Eye (tissue), 1 donor: ENCODE measurements around the gene ANGPTL7.

ENCODE experiments used
- DNase-seq: peaks from one replicate; pipeline ENCODE4 v3.0.0-alpha.2; 2015

ANGPTL7 gene

GRCh38 chr1:11207898-11208611, 18.9 kb downstream of the ANGPTL7 start:
- DNase-seq: no peak

DNA sequence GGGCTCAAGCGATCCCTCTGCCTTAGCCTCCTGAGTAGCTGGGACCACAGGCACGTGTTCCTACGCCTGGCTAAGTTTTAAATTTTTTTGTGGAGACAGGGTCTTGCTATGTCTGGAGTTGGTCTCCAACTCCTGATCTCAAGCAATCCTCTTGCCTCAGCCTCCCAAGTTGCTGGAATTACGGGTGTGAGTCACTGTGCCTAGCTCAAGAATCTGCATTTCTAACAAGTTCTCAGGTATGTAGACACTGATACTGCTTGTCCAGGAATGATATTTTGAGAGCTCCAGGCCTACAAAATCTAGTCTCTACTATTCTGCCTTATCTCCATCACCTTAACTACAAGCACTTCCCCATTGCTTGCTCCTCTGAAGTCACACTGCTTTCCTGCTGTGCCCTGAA, 22.3 kb downstream of the ANGPTL7 start:
- DNase-seq: no peak

DNA sequence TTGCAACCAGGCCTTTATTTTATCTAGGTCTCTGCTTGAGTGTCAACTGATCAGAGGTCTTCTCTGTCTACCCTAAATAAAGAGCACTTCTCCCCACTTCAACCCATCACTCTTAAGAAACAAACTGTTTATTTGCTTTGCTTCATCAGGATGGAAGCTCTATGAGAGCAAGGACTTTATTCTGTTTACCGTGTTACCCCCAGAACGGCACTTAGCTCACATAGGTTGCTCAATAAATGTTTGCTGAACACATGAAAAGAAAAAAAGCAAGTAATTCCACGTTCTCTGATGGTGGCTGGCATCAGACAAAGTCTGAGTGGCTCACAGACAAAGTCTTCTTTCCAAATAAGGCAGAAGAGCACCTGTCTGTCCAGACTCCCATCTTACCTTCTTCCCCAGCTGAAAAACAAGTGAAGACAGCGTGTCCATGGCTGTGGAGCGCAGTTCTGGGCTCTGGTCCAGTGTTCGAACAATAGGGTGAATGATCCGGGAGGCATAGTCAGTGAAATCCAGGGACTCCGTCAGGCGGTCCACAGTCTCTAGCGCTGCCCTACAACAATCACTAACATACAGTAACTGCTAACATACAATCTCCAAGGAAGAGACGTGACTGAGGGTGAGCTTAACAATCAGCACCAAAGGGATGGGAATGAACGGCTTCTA, 22.9 kb downstream of the ANGPTL7 start:
- no peak for DNase-seq

DNA sequence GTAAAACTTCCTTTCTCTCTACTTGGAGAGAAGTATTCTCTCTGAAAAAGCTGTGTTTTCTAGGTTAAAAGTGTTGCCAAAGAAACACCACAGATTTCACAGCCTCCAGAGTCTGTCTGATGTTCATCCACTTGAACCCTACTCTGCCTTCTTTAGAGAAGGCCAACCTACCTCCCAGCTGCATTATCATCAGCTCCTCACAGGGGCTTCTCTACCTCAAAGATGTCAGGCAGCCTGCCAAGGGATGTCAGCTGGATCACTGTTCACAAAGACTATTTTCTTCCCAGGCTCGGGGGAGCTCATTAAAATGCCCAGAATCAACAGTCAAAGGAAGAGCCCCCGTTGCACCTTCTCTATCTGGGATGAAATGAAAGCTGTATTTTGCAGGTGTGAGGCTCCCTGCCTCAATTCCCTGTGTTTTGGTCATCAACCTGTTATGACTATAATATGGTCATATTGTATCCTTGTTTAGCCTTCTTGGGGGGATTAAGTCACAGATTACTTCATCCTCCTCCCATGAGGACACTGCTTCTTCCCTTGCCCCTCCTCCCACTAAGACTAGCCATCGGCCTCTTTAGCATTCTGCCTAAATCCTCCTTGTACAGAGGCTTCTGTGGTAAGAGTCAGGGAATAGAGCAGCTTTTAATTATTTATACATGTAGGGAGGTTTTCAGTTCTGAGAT, 25.7 kb downstream of the ANGPTL7 start:
- no peak for DNase-seq

GRCh38 chr1:11215381-11216005, 26.3 kb downstream of the ANGPTL7 start:
- no peak for DNase-seq

GRCh38 chr1:11216074-11216473, 26.9 kb downstream of the ANGPTL7 start:
- no peak for DNase-seq

- no peak for DNase-seq
Observed at GRCh38 chr1:11227106-11228077, 38.2 kb downstream of the ANGPTL7 start.

GRCh38 chr1:11229203-11229602, 40.0 kb downstream of the ANGPTL7 start:
- DNase-seq: no peak

GRCh38 chr1:11233208-11233607, 44.1 kb downstream of the ANGPTL7 start:
- DNase-seq: no peak

GRCh38 chr1:11237356-11237755, 48.2 kb downstream of the ANGPTL7 start:
- no peak for DNase-seq

- no peak for DNase-seq
Observed at GRCh38 chr1:11238311-11238710, 49.2 kb downstream of the ANGPTL7 start.

GRCh38 chr1:11245248-11245647, 56.1 kb downstream of the ANGPTL7 start:
- no peak for DNase-seq
